Ectodermal cell (in vitro differentiated cells): Measurements from ENCODE around the gene ANXA8L1.
"Not testable (repeated sequence)": the region's sequence is repeated elsewhere in the genome, so short reads cannot be mapped to it uniquely, and the experiment has no call there.

Source experiments
- H3K27ac ChIP-seq: 2 replicates; pipeline ENCODE4 v1.7.0; 2013; ENCODE audit warnings: mild to moderate bottlenecking, low read depth, low read length; ENCODE audit not compliant: insufficient read depth, poor library complexity, severe bottlenecking
- H3K27me3 ChIP-seq: 2 replicates; pipeline ENCODE4 v1.7.0; 2013; ENCODE audit warnings: mild to moderate bottlenecking, low read length; ENCODE audit not compliant: insufficient read depth, control insufficient read depth, poor library complexity, severe bottlenecking
- H3K36me3 ChIP-seq: one replicate; pipeline ENCODE4 v1.7.0; 2013; ENCODE audit warnings: low read length; ENCODE audit not compliant: control insufficient read depth, insufficient read depth
- H3K4me1 ChIP-seq: one replicate; pipeline ENCODE4 v1.7.0; 2013; ENCODE audit warnings: low read length; ENCODE audit not compliant: control insufficient read depth, insufficient read depth
- H3K4me3 ChIP-seq: 2 replicates; pipeline ENCODE4 v1.7.0; 2013; ENCODE audit warnings: low read depth, low read length, control low read depth; ENCODE audit not compliant: insufficient read depth
- H3K9me3 ChIP-seq: 2 replicates; pipeline ENCODE4 v1.7.0; 2013; ENCODE audit warnings: mild to moderate bottlenecking, low read length, moderate library complexity; ENCODE audit not compliant: control insufficient read depth
- WGBS, 2 experiments: methylation state at CpG; one replicate each; pipeline ENCODE4 v1.1.7; 2013; ENCODE audit warnings: missing lambda C conversion rate in 2 of 2; 5-methylcytosine and 5-hydroxymethylcytosine counted together

ANXA8L1 gene

GRCh38 chr10:46396441-46397279, 21.1 kb downstream of the ANXA8L1 start:
- H3K9me3 ChIP-seq, H3K4me3 ChIP-seq, H3K27me3 ChIP-seq, H3K27ac ChIP-seq, H3K4me1 ChIP-seq, H3K36me3 ChIP-seq: not testable (repeated sequence)
- 45 to 60% methylated on average over 4 to 8 of the region's 8 CpGs for WGBS, 2 experiments

- WGBS, 2 experiments: 57 to 58% methylated on average over 7 to 8 of the region's 14 CpGs
Measured at GRCh38 chr10:46397767-46398166, 22.2 kb downstream of the ANXA8L1 start.

GRCh38 chr10:46398212-46398886, 22.8 kb downstream of the ANXA8L1 start:
- WGBS, 2 experiments: 16 to 34% methylated on average over 5 to 10 of the region's 35 CpGs
- H3K27ac ChIP-seq, H3K36me3 ChIP-seq, H3K27me3 ChIP-seq, H3K4me1 ChIP-seq, H3K9me3 ChIP-seq, H3K4me3 ChIP-seq: not testable (repeated sequence)

More at GRCh38 chr10:46397767-46398166, 22.2 kb downstream of the ANXA8L1 start:
- not testable (repeated sequence) for H3K9me3 ChIP-seq, H3K27me3 ChIP-seq, H3K4me3 ChIP-seq, H3K4me1 ChIP-seq, H3K36me3 ChIP-seq, H3K27ac ChIP-seq

GRCh38 chr10:46409556-46409955, 34.0 kb downstream of the ANXA8L1 start:
- H3K9me3 ChIP-seq, H3K27ac ChIP-seq, H3K4me3 ChIP-seq, H3K27me3 ChIP-seq, H3K36me3 ChIP-seq, H3K4me1 ChIP-seq: not testable (repeated sequence)
- WGBS, 2 experiments: 97 to 100% methylated on average over 2 of the region's 3 CpGs

GRCh38 chr10:46411123-46411522, 35.5 kb downstream of the ANXA8L1 start:
- H3K4me1 ChIP-seq, H3K27me3 ChIP-seq, H3K27ac ChIP-seq, H3K9me3 ChIP-seq, H3K36me3 ChIP-seq, H3K4me3 ChIP-seq: not testable (repeated sequence)

GRCh38 chr10:46412665-46413064, 37.1 kb downstream of the ANXA8L1 start:
- H3K27me3 ChIP-seq, H3K36me3 ChIP-seq, H3K4me1 ChIP-seq, H3K27ac ChIP-seq, H3K4me3 ChIP-seq, H3K9me3 ChIP-seq: not testable (repeated sequence)
- WGBS, 2 experiments: no CpG with 5 or more reads among the region's 5 CpGs

GRCh38 chr10:46415291-46415690, 39.7 kb downstream of the ANXA8L1 start:
- 92 to 95% methylated on average over 4 of the region's 6 CpGs for whole genome bisulfite sequencing, 2 experiments

GRCh38 chr10:46418283-46418682, 42.7 kb downstream of the ANXA8L1 start:
- H3K27ac ChIP-seq, H3K4me3 ChIP-seq, H3K9me3 ChIP-seq, H3K4me1 ChIP-seq, H3K27me3 ChIP-seq, H3K36me3 ChIP-seq: not testable (repeated sequence)
- WGBS, 2 experiments: 54 to 71% methylated on average over 1 of the region's 7 CpGs

More at GRCh38 chr10:46415291-46415690, 39.7 kb downstream of the ANXA8L1 start:
- not testable (repeated sequence) for H3K27ac ChIP-seq, H3K9me3 ChIP-seq, H3K27me3 ChIP-seq, H3K36me3 ChIP-seq, H3K4me3 ChIP-seq, H3K4me1 ChIP-seq

GRCh38 chr10:46419570-46420379, 44.2 kb downstream of the ANXA8L1 start:
- H3K9me3 ChIP-seq, H3K27me3 ChIP-seq, H3K4me3 ChIP-seq, H3K36me3 ChIP-seq, H3K4me1 ChIP-seq, H3K27ac ChIP-seq: not testable (repeated sequence)
- WGBS, 2 experiments: 87 to 100% methylated on average over 2 of the region's 13 CpGs

- H3K4me1 ChIP-seq, H3K27ac ChIP-seq, H3K36me3 ChIP-seq, H3K27me3 ChIP-seq, H3K4me3 ChIP-seq, H3K9me3 ChIP-seq: not testable (repeated sequence)
- no CpG with 5 or more reads among the region's 2 CpGs for WGBS, 2 experiments
Measured at GRCh38 chr10:46423550-46423949, 48.0 kb downstream of the ANXA8L1 start.
